Rectal smooth muscle tissue (tissue), 1 donor: ENCODE results near the gene CCDC51.
"Not testable (repeated sequence)": the region's sequence is repeated elsewhere in the genome, so short reads cannot be mapped to it uniquely, and the experiment has no call there.

Experiments used
- H3K27ac ChIP-seq: one replicate; pipeline ENCODE4 v1.7.0; 2013; ENCODE audit warnings: low read depth, low read length, inconsistent platforms
- H3K27me3 ChIP-seq: one replicate; pipeline ENCODE4 v1.7.0; 2013; ENCODE audit warnings: low read length; ENCODE audit not compliant: control insufficient read depth, insufficient read depth
- H3K36me3 ChIP-seq: one replicate; pipeline ENCODE4 v1.7.0; 2013; ENCODE audit warnings: low read length; ENCODE audit not compliant: control insufficient read depth, insufficient read depth
- H3K4me1 ChIP-seq: one replicate; pipeline ENCODE4 v1.7.0; 2013; ENCODE audit warnings: low read length; ENCODE audit not compliant: control insufficient read depth, insufficient read depth
- H3K4me3 ChIP-seq: one replicate; pipeline ENCODE4 v1.7.0; 2013; ENCODE audit warnings: low read length
- H3K9ac ChIP-seq: one replicate; pipeline ENCODE4 v1.7.0; 2013; ENCODE audit warnings: low read length

Gene CCDC51

DNA sequence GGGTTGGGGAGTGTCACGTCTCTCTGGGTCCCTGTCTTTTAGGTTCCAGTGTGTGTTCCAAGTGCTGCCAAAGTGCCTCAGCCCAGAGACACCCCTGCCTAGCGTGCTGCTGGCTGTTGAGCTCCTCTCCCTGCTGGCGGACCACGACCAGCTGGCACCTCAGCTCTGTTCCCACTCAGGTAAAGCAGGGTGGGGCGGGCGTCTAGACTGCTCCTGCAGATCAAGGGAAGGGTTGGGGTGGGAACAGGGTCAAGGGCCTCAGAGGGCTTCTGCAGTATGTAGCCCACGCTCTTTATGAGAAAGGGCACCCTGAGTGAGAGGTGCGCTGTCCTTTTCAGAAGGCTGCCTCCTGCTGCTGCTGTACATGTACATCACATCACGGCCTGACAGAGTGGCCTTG is 23.8 kb upstream of the CCDC51 start:
- Histone ChIP-seq H3K27me3 (no peaks in the 10 kb centered on the region), H3K4me1 (peaks cover 28% of the 10 kb centered on the region), H3K36me3 (peaks cover 26% of the 10 kb centered on the region), H3K4me3 (no peak overlapping the region), H3K27ac (no peak overlapping the region), H3K9ac (no peak overlapping the region)

DNA sequence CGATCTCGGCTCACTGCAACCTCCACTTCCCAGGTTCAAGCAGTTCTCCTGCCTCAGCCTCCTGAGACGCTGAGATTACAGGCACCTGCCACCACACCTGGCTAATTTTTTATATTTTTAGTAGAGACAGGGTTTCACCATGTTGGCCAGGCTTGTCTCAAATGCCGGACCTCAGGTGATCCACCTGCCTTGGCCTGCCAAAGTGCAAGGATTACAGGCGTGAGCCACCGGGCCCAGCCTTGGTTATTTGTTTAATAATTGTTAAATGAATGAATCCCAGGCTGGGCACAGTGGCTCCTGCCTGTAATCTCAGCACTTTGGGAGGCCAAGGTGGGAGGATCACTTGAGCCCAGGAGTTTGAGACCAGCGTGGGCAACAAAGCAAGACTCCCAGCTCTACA is 21.8 kb upstream of the CCDC51 start:
- H3K4me1 ChIP-seq: peaks cover 15% of the 10 kb centered on the region
- not testable (repeated sequence) for H3K9ac ChIP-seq, H3K36me3 ChIP-seq, H3K4me3 ChIP-seq, H3K27me3 ChIP-seq, H3K27ac ChIP-seq

DNA sequence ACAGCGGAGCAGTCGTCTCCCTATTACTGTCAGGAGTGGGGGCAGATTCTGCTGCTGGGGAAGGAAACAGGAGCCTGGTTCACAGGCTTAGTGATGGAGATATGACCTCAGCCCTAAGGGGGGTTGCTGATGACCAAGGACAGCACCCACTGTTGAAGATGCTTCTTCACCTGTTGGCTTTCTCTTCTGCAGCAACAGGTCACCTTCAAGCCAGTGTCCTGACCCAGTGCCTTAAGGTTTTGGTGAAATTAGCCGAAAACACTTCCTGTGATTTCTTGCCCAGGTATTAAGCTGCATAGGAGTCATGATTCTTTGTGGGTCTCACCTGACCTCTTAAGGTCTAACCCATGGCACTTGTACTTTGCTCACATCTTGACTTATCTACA is 20.6 kb upstream of the CCDC51 start:
- H3K4me1 ChIP-seq: peaks cover 5% of the 10 kb centered on the region
- H3K27me3 ChIP-seq: no peaks in the 10 kb centered on the region
- H3K27ac ChIP-seq: no peak overlapping the region
- peaks cover 8% of the 10 kb centered on the region for H3K36me3 ChIP-seq
- H3K9ac ChIP-seq: no peak overlapping the region
- H3K4me3 ChIP-seq: no peak overlapping the region

DNA sequence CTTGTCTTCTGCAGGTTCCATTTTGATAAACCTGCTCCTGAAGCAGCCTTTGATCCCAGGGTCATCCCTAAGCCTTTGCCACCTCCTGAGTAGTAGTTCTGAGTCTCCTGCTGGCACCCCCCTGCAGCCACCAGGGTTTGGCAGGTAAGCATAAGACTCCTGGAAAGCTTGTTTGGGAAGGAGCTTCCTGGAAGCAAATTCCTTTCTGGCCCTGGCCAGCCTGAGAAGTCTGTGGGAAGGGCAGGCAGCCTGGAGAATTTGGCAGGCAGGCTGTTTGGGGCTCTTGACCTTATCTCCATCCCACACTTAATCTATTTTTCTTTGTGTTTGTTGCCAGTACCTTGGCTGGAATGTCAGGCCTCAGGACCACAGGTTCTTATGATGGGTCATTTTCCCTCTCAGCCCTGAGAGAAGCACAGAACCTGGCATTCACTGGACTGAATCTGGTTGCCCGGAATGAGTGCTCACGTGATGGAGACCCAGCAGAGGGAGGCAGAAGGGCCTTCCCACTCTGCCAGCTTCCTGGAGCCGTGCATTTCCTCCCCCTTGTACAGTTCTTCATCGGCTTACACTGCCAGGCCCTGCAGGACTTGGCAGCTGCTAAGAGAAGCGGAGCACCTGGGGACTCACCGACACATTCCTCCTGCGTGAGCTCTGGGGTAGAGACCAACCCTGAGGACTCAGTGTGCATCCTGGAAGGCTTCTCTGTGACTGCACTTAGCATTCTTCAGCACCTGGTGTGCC is 20.0 kb upstream of the CCDC51 start:
- Histone ChIP-seq H3K27ac (no peak overlapping the region), H3K4me1 (no peaks in the 10 kb centered on the region), H3K4me3 (no peak overlapping the region), H3K27me3 (no peaks in the 10 kb centered on the region), H3K36me3 (peaks cover 8% of the 10 kb centered on the region), H3K9ac (no peak overlapping the region)

DNA sequence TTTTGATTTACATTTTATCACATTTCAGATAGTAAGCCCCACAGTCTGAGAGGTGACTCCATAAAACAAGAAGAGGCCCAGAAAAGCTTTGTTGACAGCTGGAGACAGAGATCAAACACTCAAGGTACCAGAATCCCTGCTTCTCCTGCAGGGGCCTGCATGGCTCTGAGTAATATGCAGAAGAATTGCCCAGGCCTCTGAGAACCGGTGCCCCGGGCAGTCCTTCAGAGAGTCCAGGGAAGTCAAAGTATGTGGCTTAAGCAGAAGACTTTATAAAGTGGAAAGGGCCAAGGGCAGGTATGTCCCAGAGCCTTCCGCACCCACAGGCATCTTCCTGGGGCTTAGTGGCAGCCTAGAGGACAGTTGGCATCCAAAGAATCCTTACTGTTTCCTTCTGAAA is 19.4 kb upstream of the CCDC51 start:
- no peak overlapping the region for H3K4me3 ChIP-seq
- no peaks in the 10 kb centered on the region for H3K27me3 ChIP-seq
- peaks cover 9% of the 10 kb centered on the region for H3K36me3 ChIP-seq
- H3K9ac ChIP-seq: no peak overlapping the region
- no peaks in the 10 kb centered on the region for H3K4me1 ChIP-seq
- H3K27ac ChIP-seq: no peak overlapping the region

DNA sequence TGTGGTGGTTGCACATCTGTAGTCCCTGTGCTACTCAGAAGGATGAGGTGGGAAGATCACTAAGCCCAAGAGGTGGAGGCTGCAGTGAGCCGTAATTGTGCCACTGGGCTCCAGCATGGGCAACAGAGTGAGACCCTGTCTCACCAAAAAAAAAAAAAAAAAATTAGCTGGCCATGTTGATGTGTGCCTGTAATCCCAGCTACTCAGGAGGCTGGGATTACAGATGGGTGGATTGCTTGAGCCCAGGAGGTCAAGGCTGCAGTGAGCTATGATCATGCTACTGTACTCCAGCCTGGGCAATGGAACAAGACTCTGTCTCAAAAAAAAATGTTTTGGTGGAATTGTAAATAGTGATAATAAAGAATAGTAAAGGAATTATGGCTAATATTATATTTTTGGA is 16.5 kb upstream of the CCDC51 start:
- H3K27me3 ChIP-seq: no peaks in the 10 kb centered on the region
- H3K27ac ChIP-seq: no peak overlapping the region
- peaks cover 19% of the 10 kb centered on the region for H3K36me3 ChIP-seq
- H3K9ac ChIP-seq: no peak overlapping the region
- H3K4me1 ChIP-seq: no peaks in the 10 kb centered on the region
- H3K4me3 ChIP-seq: no peak overlapping the region

DNA sequence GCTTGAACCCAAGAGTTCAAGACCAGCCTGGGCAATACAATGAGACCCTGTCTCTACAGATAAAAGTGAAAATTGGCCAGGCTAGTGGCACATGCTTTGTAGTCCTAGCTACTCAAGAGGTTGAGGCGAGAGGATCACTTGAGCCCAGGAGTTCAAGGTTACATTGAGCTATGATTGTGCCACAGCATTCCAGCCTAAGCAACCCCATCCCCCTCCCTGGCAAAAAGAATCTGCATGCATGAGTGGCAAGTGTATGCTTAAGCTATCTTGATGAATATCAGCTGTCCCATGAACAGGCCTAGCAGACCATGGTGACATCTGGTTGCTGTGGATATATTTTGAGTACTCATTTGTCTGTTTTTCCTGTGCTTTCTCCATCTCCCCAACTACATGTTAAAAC is 11.4 kb upstream of the CCDC51 start:
- Histone ChIP-seq H3K4me3 (no peak overlapping the region), H3K9ac (no peak overlapping the region), H3K27me3 (no peaks in the 10 kb centered on the region), H3K36me3 (peaks cover 12% of the 10 kb centered on the region), H3K4me1 (peaks cover 7% of the 10 kb centered on the region), H3K27ac (no peak overlapping the region)

DNA sequence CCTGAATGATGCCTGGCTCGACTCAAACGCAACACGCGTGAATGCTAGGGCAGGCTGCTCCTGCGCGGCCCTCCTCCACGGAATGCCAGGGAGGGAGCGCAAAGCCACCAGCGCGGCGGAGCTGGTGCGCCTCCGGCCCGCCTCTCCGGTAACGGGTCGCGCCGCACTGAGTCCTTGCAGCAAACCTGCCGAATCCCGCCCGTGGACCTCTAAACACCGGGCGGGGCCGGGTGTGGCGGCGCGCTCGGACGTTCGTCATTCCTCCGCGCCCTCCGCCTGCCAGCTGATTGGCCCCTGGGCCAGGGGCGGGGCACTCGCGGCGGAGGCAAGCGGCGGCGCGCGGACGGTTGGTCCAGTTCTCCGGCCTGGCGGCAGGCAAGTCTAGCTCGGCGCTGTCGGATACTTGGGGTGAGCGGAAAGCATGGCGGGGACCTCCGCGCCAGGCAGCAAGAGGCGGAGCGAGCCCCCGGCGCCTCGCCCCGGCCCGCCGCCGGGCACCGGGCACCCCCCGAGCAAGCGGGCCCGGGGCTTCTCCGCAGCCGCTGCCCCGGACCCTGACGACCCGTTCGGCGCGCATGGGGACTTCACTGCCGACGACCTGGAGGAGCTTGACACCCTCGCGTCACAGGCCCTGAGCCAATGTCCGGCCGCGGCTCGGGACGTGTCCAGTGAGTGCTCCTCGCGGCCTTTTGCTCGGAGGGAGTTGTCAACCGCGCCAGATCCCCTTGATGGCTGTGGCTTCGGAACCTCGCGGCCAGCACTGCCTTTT is 6.7 kb upstream of the CCDC51 start, which contains the start of gene ATRIP:
Gene ATRIP (plus strand): TSS at position 313 of the 769 bp plus-strand sequence. CDS start 109 bp downstream, at position 422.
- Histone ChIP-seq H3K27me3 (no peaks in the 10 kb centered on the region), H3K27ac (peak within 1 kb of the TSS; percentile 84), H3K4me3 (peak within 1 kb of the TSS; percentile 97), H3K9ac (peak within 1 kb of the TSS; percentile 80), H3K36me3 (peaks cover 4% of the 10 kb centered on the region), H3K4me1 (peaks cover 13% of the 10 kb centered on the region)

DNA sequence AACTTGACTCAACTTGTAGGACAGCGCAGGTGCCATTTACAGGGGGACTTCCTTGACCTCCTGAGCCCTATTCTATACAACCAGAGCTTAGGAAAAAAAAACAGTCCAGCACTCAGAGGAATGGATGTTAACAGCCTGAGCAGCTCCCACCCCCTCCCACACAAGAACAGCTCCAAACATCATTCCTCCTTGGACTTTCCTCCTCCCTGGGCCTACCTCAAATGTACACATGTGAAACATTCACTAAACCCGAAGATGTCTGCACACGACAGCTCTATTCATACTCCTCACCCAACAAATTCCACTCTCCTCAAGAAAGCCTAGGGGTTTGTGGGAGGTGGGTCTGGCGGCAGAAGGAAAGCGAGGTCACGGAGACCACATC is 6.1 kb upstream of the CCDC51 start:
- peak overlapping the region; percentile 97 for H3K4me3 ChIP-seq
- H3K27me3 ChIP-seq: no peaks in the 10 kb centered on the region
- H3K27ac ChIP-seq: peak overlapping the region; percentile 84
- peaks cover 4% of the 10 kb centered on the region for H3K36me3 ChIP-seq
- peak overlapping the region; percentile 80 for H3K9ac ChIP-seq
- H3K4me1 ChIP-seq: peaks cover 13% of the 10 kb centered on the region

DNA sequence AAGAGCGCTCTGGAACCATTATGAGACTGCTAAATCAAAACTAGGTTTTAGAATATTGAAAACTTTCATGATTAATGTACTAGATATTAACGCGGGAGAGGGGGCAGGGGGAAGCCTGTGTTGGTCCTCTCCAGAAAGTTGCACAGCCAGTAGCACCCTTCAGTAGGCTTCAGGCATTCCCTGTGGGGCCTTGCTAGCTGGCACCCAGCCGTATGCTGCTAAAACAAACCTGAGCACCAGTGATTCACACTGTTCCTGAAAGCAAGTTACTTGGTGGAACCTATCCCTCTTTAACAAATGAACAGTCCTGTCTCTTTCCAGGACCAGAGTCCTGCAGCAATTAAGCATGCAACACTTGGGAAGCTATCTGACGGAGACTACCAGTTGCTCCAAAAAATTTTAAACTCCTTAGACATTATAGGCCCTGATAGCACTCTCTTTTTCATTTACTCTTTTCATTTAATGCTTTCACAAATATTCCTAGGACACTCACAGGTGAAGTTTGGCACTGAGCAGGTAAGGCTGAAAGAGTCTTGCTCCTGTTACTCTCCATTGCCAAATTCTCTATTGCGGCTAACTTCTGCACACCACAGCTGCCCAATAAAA is 5.5 kb upstream of the CCDC51 start:
- H3K27ac ChIP-seq: no peak overlapping the region
- H3K4me3 ChIP-seq: no peak overlapping the region

DNA sequence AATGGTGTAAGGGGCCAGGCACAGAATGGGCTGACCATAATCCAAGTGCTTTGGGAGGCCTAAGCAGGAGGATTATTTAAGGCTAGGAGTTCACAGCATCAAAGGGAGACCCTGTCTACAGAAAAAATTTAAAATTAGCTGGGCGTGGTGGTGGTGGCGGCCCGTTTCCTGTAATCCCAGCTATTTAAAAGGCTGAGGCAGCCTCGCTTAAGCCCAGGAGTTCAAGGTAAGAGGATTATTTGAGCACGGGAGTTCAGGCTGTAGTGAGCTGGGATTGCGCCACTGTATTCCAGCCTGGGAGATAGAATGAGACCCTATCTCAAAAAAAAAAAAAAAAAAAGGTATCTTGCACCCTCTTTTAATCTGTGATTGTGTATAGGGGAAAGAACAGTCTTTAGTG is 2.0 kb upstream of the CCDC51 start:
- Histone ChIP-seq H3K4me3 (no peak overlapping the region), H3K4me1 (peaks cover 11% of the 10 kb centered on the region), H3K36me3 (peaks cover 4% of the 10 kb centered on the region), H3K27me3 (no peaks in the 10 kb centered on the region), H3K9ac (no peak overlapping the region), H3K27ac (no peak overlapping the region)

More for the DNA sequence above, 5.5 kb upstream of the CCDC51 start:
- no peaks in the 10 kb centered on the region for H3K27me3 ChIP-seq
- peak overlapping the region; percentile 14 for H3K9ac ChIP-seq
- peaks cover 13% of the 10 kb centered on the region for H3K4me1 ChIP-seq
- H3K36me3 ChIP-seq: peaks cover 4% of the 10 kb centered on the region

DNA sequence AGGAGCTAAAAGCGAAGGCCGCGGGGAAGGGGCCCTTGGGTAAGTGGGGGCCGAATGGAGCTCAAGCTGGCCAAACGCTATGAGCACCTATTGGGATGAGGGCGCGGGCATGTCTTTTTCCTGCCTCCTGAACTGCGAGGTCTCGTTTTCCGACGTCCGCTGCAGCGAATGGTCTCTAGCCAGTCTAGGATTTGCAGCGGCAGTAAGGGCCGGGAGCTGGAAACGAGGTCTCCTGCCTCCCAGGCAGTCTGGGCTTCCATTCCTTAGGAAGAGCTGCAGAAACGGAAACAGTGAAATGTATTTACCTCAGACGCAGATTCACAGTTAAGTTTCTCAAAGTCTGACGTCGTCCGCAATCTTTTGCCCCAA is 655 bp upstream of the CCDC51 start:
- Histone ChIP-seq H3K4me3 (peak overlapping the region; percentile 91), H3K36me3 (peaks cover 4% of the 10 kb centered on the region), H3K4me1 (peaks cover 4% of the 10 kb centered on the region), H3K9ac (peak overlapping the region; percentile 89), H3K27ac (peak overlapping the region; percentile 92), H3K27me3 (no peaks in the 10 kb centered on the region)
